Posterior vena cava (tissue), 2 donors: ENCODE data around the gene TAF6L. TPM values are rescaled to one million over a fixed set of nuclear protein-coding genes. Genes with fewer than 3 reads are reported as not detected.
"Not testable (repeated sequence)": the region's sequence is repeated elsewhere in the genome, so short reads cannot be mapped to it uniquely, and the experiment has no call there.

ENCODE experiments used
- DNase-seq: peaks from one replicate; pipeline ENCODE4 v3.0.0-alpha.2; 2020; ENCODE audit warnings: low spot score
- intact Hi-C, 2 donors: fragments of 100-400 bp; cut with DNase I; formaldehyde crosslinking; loops; one replicate each; pipeline versions ENCODE4 v1.14.1 to v1.14.2; 2022 to 2023
- long read RNA-seq, 2 donors: library from polyadenylated mRNA; unstranded; transcript quantifications; one replicate each; pipeline ENCODE4 v2.0.0, GENCODE V29; 2020 to 2021
- total RNA-seq, 2 donors: library from RNA; stranded (reverse); fragmentation: NEBNext Ultra II Directional; extraction: Animal tissue kit (Norgen Biotek cat#: 25700); gene quantifications; one replicate each; pipeline ENCODE4 v1.2.1, GENCODE V29; 2021
- donor health status: DM: yes; HTN: yes; CAD: no.
- donor health status: DM: yes; HTN: yes; CAD: no.

Gene TAF6L, protein sequence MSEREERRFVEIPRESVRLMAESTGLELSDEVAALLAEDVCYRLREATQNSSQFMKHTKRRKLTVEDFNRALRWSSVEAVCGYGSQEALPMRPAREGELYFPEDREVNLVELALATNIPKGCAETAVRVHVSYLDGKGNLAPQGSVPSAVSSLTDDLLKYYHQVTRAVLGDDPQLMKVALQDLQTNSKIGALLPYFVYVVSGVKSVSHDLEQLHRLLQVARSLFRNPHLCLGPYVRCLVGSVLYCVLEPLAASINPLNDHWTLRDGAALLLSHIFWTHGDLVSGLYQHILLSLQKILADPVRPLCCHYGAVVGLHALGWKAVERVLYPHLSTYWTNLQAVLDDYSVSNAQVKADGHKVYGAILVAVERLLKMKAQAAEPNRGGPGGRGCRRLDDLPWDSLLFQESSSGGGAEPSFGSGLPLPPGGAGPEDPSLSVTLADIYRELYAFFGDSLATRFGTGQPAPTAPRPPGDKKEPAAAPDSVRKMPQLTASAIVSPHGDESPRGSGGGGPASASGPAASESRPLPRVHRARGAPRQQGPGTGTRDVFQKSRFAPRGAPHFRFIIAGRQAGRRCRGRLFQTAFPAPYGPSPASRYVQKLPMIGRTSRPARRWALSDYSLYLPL
- total RNA-seq, result 10 to 100 TPM; 11.3 to 12.9 TPM
- long read RNA-seq, donor 1, partial matches to known transcripts, result 0 of 5 reads
- long read RNA-seq, donor 1, other reads (novel, unspliced or antisense), result 1 of 5 reads
- long read RNA-seq, donor 2, partial matches to known transcripts, result 0 of 1 reads
- long read RNA-seq, donor 2, other reads (novel, unspliced or antisense), result 0 of 1 reads

GRCh38 chr11:62771144-62772021 is at the start of gene TAF6L:
TSS of gene TAF6L (plus strand) at chr11:62771396. CDS start at chr11:62775784, 4,388 bp downstream.
- intact Hi-C loops, result no loop called here

DNA sequence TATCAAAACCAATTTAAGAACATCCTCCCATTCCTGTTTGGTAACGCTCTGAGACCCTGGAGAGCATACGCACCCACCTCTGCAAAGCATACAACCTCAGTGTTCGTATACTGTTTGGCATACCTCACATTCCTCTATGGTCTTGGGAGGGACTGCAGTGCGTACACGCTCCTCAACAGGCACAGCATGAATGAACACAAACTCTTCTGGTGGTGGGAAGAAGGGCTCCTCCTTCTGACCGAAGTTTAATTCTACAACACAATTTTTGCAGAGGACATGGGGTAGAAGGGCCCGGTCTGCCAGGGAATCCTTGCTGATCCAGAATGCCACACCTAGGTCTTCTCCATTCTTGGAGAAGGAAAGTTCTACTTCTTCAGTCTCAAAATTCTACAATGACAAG is 49.2 kb upstream of the TAF6L start:
- no peak for DNase-seq
- intact Hi-C loops, result no loop called here

More at GRCh38 chr11:62771144-62772021, at the start of gene TAF6L:
- DNase-seq, result peak; percentile 99

DNA sequence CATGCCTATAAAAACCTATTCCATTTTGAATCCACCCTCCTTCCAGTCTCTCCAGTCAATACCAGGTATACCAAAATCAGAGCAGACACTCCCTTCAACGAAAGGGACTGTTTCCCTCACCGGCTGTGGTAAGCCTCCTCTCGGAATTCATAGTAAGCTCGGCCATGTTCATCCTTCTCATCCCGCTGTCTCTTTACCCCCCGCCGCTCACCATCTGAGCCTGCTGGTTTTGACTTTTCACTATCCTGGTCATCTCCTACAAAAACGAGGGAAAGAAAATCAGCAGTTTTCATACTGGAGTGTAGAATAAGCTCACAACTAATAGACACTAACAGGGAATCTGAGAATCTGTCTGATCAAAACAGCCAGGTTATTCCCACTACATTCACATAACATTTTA is 47.0 kb upstream of the TAF6L start:
- no peak for DNase-seq

GRCh38 chr11:62725646-62726045 is 45.5 kb upstream of the TAF6L start:
- intact Hi-C loops, result no loop called here
- no peak for DNase-seq

More for the DNA sequence above, 47.0 kb upstream of the TAF6L start:
- intact Hi-C loops, result no loop called here

DNA sequence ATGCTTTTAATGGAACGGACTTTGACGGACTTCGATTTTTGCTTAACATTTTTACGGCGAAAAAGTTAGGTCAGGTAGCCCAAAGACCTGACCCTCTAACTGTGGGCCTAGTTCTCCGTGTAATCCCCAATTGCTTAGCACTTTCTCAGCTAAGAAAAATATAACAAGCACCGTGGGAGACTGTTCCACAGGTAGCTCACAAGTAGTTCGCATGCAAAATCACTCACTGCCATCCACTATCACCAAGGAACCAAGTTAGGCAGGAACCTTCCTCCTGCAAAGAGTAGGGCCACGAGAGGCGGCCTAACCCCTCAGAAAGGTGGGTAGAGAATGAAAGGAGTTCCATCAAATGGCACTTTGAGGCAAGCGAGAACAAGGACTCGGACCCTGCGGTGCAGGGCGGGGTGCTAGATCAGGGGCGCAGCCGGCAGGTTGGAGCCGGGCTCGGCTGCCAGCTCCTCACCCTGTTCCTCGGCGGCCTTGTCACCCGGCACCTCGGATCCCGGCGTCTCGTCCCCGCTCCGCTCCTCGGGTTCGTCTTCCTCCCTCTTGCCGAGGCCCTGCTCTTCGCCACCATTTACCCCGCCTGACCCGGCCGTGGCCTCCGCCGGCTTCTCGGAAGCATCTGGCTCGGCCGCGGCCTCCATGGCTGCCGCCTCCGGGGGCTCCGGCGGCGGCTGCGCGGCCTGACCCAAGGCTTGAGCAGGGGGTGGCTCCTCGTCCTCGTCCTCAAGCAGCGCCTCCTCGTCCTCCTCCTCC is 44.9 kb upstream of the TAF6L start:
- no peak for DNase-seq
- intact Hi-C loops, result no loop called here

DNA sequence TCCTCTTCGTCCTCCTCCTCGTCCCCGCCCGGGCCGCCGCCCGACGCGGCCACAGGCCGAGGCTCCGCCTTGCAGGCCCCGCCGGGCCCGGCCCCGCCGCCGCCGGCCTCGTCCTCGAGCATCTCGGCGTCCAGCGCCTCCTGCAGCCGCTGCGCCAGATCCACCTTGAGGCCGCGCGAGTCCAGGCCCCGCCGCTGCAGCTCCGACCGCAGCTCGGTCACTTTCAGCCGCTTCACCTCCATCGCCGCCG is 44.4 kb upstream of the TAF6L start:
- intact Hi-C loops, result no loop called here
- no peak for DNase-seq

DNA sequence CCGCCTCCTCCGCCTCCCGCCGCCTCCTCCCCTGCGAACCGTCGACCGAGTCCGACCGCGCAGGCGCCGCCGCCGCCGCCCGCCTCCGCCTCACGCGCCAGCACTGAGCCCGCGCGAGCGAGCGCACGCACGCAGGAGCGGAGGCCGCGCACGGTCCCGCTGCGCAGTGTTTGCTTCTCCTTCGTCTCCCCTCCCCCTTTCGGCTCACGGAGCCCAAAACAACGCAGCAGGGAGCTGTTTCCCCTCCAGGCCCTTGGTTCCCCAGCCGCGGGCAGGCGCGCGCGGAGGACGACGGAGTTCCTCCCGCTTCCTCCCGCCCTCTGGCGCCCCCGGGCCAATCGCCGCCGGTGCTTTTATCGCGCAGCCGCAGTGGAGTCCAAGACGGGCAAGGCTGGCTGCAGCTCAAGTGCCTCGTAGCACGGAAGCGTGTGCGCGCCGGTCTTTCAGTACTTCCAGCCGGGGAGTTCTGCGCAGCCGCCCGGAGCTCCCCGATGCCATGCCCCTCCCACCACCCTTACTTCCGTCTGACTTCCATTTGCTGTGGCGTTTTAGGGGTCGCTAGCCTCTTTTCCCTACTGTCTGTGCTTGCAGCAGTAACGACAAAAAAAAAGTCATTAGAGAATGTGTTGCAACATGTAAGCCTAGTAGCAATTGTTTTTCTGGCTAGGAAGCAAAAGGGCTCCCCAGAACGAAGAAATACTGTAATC is 43.9 kb upstream of the TAF6L start, which contains the start of gene HNRNPUL2:
HNRNPUL2 (minus strand) TSS at position 293 of the 707 bp plus-strand sequence. CDS start 301 bp downstream, outside the sequence.
- intact Hi-C loops, result no loop called here

GRCh38 chr11:62727872-62728170 is 43.4 kb upstream of the TAF6L start:
- intact Hi-C loops, result no loop called here
- DNase-seq, result peak; percentile 92

More for the DNA sequence above, 43.9 kb upstream of the TAF6L start, which contains the start of gene HNRNPUL2:
- peak; percentile 100 for DNase-seq

- peak; percentile 93 for DNase-seq
- intact Hi-C loops, result no loop called here
Measured at GRCh38 chr11:62728171-62728988, 42.8 kb upstream of the TAF6L start, which contains the start of gene TTC9C. TSS of gene TTC9C (plus strand) at chr11:62728486. CDS start at chr11:62728849, 363 bp downstream.

DNA sequence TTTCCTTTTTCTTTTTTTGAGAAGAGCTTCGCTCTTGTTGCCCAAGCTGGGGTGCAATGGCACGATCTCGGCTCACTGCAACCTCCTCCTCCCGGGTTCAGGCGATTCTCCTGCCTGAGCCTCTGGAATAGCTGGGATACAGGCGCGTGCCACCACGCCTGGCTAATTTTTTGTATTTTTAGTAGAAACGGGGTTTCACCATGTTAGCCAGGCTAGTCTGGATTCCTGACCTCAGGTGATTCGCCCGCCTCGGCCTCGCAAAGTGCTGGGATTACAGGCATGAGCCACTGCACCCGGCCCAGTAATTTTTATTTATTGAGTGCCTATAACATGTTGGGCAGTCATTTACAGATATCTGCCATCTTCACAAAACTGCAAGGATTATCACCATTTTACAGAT is 41.1 kb upstream of the TAF6L start:
- not testable (repeated sequence) for DNase-seq
- intact Hi-C loops, result loop anchor here in 1 of 2 donors (2.0 kb wide), 1 partner anchor 19 kb away; no protein-coding TSS in a partner anchor

DNA sequence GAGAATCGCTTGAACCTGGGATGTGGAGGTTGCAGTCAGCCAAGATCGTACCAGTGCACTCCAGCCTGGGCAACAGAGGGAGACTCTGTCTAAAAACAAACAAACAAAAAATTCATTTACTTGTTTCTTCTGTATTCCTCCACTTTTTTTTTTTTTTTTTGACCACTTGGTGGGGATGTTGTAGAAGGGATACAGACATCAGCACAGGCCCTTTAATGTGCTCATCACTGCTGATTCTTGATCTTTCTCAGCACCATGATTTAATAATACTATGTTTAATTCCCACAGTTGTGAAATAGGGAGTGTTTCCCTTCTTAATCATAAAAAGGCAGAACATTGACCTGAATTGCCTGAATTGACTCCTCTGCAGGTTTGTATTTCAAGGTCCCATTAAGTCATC is 38.4 kb upstream of the TAF6L start:
- intact Hi-C loops, result no loop called here
- no peak for DNase-seq

GRCh38 chr11:62737196-62737595 is 34.0 kb upstream of the TAF6L start:
- no peak for DNase-seq
- intact Hi-C loops, result no loop called here

- intact Hi-C loops, result loop anchor here in 1 of 2 donors (2.0 kb wide), 1 partner anchor 17 kb away; no protein-coding TSS in a partner anchor
- DNase-seq, result no peak
Measured at GRCh38 chr11:62747475-62748160, 23.6 kb upstream of the TAF6L start.

DNA sequence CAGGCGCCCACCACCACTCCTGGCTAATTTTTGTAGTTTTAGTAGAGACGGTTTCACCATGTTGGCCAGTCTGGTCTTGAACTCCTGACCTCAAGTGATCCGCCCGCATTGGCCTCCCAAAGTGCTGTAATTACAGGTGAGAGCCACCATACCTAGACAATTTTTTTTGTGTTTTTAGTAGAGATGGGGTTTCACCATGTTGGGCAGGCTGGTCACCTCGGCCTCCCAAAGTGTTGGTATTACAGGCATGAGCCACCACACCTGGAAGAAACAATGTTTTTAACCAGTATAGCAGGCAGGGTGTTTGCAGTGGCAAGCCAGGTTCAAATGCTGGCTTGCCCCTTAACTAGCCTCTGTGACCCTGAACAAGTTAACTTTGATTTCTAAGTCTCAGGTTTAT is 21.3 kb upstream of the TAF6L start:
- peak; percentile 10 for DNase-seq
- intact Hi-C loops, result loop anchor here in 1 of 2 donors (2.0 kb wide), 1 partner anchor 19 kb away; no protein-coding TSS in a partner anchor

DNA sequence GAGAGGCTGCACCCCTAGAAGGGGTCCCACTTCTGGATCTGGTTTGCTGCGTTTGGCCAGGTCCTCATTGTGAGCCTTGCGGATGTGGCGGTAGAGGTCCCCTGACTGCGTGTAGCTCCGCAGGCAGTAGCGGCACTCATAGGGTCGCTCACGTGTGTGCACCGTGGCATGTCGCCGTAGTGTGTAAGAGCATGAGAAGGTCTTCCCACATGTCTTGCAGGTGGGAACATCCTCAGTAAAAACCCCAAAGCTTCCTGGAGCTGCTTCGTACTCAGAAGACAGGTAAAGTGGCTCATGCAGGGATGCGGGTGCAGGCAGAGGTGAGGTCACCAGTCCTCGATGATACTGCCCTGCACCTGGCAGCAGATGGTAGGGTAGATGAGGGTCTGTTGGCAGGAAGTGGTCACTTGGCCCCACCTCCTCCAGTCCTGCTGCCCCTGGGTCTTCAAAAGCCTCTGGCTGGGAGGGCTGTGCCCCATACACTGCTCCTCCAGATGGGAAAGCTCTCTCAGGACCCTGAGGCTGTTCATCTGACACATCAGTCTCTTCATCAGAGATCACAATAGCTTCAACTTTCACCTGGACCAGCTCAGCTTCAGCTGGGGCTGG is 18.9 kb upstream of the TAF6L start:
- intact Hi-C loops, result no loop called here

DNA sequence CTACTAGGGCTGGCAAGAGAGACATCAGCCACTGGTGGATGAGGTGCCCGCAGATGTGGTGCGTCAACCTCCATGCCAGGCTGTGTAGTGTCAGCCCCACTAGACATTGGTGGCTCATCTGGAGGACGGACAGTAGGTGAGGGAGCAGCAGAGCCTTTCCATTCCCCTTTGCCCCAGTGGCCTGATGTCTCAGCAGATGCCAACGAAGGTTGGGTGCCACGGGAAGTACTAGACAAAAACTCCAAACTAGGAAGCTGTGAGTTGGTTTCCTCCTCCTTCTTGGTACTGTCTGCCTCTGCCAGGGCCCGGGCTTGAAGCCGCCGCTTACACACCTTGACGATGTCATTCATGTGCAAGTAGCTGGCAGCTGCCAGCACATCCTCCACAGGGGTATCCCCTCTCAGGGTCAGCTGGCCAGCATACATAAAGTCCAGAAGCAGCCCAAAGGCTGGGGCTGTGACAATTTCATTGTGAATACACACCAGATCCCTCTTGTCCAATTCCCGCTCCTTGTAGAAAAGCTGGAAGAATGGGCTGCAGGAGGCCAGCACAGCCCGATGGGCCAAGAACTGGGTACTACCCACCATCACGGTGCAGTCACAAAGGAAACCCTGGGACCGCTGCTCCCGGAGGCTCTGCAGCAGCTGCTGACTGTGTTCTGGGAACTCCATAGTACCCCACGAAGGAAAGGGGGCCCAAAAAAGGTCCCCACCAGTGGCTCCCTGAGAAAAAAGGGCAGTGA is 18.0 kb upstream of the TAF6L start:
- DNase-seq, result peak; percentile 78
- intact Hi-C loops, result no loop called here

More for the DNA sequence above, 18.9 kb upstream of the TAF6L start:
- peak; percentile 44 for DNase-seq
